ENCODE measurements around the gene ARV1.

ARV1 gene

GRCh38 chr1:231039161-231040018 is 60.5 kb downstream of the ARV1 start:
- TF ChIP-seq MAX (IDR thresholded peaks at IDR 0.05; ENCODE audit: low read depth, low read length) (no peak), POLR2A (IDR thresholded peaks at IDR 0.05; ENCODE audit: extremely low read depth, insufficient read length) (no peak), CTCF (IDR thresholded peaks at IDR 0.05; ENCODE audit: low read depth, low read length) (no peak), MYC (IDR thresholded peaks at IDR 0.05; ENCODE audit: low read depth, low read length) (no peak)
- peak; percentile 73 for DNase-seq (ENCODE audit: low read depth)
- peak overlapping the region; percentile 59 for H3K4me3 ChIP-seq (ENCODE audit: low read depth, low read length)

GRCh38 chr1:231040019-231040799 is 61.3 kb downstream of the ARV1 start, which contains the start of gene FAM89A:
Gene FAM89A, minus strand, starts transcription at chr1:231040254. Its CDS starts 43 bp downstream, at chr1:231040211.
- DNase-seq (ENCODE audit: low read depth), result peak; percentile 57
- H3K4me3 ChIP-seq (ENCODE audit: low read depth, low read length), result peak within 1 kb of the TSS; percentile 59
- TF ChIP-seq CTCF (IDR thresholded peaks at IDR 0.05; ENCODE audit: low read depth, low read length) (no peak), POLR2A (IDR thresholded peaks at IDR 0.05; ENCODE audit: extremely low read depth, insufficient read length) (peak; percentile 60)

GRCh38 chr1:231040800-231041718 is 62.2 kb downstream of the ARV1 start:
- H3K4me3 ChIP-seq (ENCODE audit: low read depth, low read length), result no peak overlapping the region
- DNase-seq (ENCODE audit: low read depth), result no peak
- TF ChIP-seq POLR2A (IDR thresholded peaks at IDR 0.05; ENCODE audit: extremely low read depth, insufficient read length) (no peak), MYC (IDR thresholded peaks at IDR 0.05; ENCODE audit: low read depth, low read length) (no peak), MAX (IDR thresholded peaks at IDR 0.05; ENCODE audit: low read depth, low read length) (no peak), CTCF (IDR thresholded peaks at IDR 0.05; ENCODE audit: low read depth, low read length) (no peak)

- H3K4me3 ChIP-seq (ENCODE audit: low read depth, low read length), result no peak overlapping the region
- TF ChIP-seq CTCF (IDR thresholded peaks at IDR 0.05; ENCODE audit: low read depth, low read length), result no peak
- no peak for TF ChIP-seq POLR2A (IDR thresholded peaks at IDR 0.05; ENCODE audit: extremely low read depth, insufficient read length)
- no peak for TF ChIP-seq MYC (IDR thresholded peaks at IDR 0.05; ENCODE audit: low read depth, low read length)
- TF ChIP-seq MAX (IDR thresholded peaks at IDR 0.05; ENCODE audit: low read depth, low read length), result no peak
- no peak for DNase-seq (ENCODE audit: low read depth)
These were observed 62.9 kb downstream of the ARV1 start for GRCh38 chr1:231041719-231042261.

GRCh38 chr1:231044588-231044987 is 65.7 kb downstream of the ARV1 start:
- no peak overlapping the region for H3K4me3 ChIP-seq (ENCODE audit: low read depth, low read length)
- no peak for DNase-seq (ENCODE audit: low read depth)
- TF ChIP-seq CTCF (IDR thresholded peaks at IDR 0.05; ENCODE audit: low read depth, low read length) (no peak), MAX (IDR thresholded peaks at IDR 0.05; ENCODE audit: low read depth, low read length) (no peak), MYC (IDR thresholded peaks at IDR 0.05; ENCODE audit: low read depth, low read length) (no peak)
